KMS-11 (cell line): Measurements from ENCODE around the gene ADGRB2.

Source experiments
- H2AFZ ChIP-seq: fragments of 200-600 bp; sonication (generic); 2 replicates; pipeline ENCODE4 v1.6.1; 2016; ENCODE audit warnings: antibody characterized with exemption, mixed run types, low read depth
- H3K27ac ChIP-seq: fragments of 200-600 bp; sonication (generic); 2 replicates; pipeline ENCODE4 v1.6.1; 2016; ENCODE audit warnings: mild to moderate bottlenecking, mixed run types
- H3K27me3 ChIP-seq: fragments of 200-600 bp; sonication (generic); 2 replicates; pipeline ENCODE4 v1.6.1; 2017; ENCODE audit warnings: mild to moderate bottlenecking, low read depth, mixed run types, moderate library complexity; ENCODE audit not compliant: insufficient read depth
- H3K36me3 ChIP-seq: fragments of 200-600 bp; sonication (generic); 2 replicates; pipeline ENCODE4 v1.6.1; 2017; ENCODE audit warnings: mild to moderate bottlenecking, mixed run types; ENCODE audit not compliant: insufficient read depth
- H3K4me1 ChIP-seq: fragments of 200-600 bp; sonication (generic); 2 replicates; pipeline ENCODE4 v1.6.1; 2016; ENCODE audit warnings: mild to moderate bottlenecking, low read depth, mixed run types; ENCODE audit not compliant: poor library complexity, severe bottlenecking
- H3K4me2 ChIP-seq: fragments of 200-600 bp; sonication (generic); 2 replicates; pipeline ENCODE4 v1.7.0; 2016; ENCODE audit warnings: mild to moderate bottlenecking, mixed run types
- H3K4me3 ChIP-seq: fragments of 200-600 bp; sonication (generic); IDR thresholded peaks from 2 replicates; pipeline ENCODE4 v1.6.1; 2017; ENCODE audit warnings: low read depth, low read length, mixed read lengths; ENCODE audit not compliant: insufficient read depth
- H3K79me2 ChIP-seq: fragments of 200-600 bp; sonication (generic); 2 replicates; pipeline ENCODE4 v1.6.1; 2016; ENCODE audit warnings: low read depth, mixed run types; ENCODE audit not compliant: insufficient read depth
- H3K9ac ChIP-seq: fragments of 200-600 bp; sonication (generic); 2 replicates; pipeline ENCODE4 v1.6.1; 2016; ENCODE audit warnings: mild to moderate bottlenecking, mixed run types
- H4K20me1 ChIP-seq: fragments of 200-600 bp; sonication (generic); 2 replicates; pipeline ENCODE4 v1.6.1; 2016; ENCODE audit warnings: mild to moderate bottlenecking, mixed run types; ENCODE audit not compliant: insufficient read depth
- CTCF ChIP-seq: fragments of 200-600 bp; sonication (generic); conservative IDR thresholded peaks from 2 replicates; pipeline ENCODE4 v1.6.1; 2017; ENCODE audit warnings: low read depth, mild to moderate bottlenecking, antibody characterized with exemption, low read length, moderate library complexity, mixed read lengths

The ADGRB2 gene

GRCh38 chr1:31690921-31691320, 73.2 kb downstream of the ADGRB2 start:
- Histone ChIP-seq H3K36me3 (no peaks in the 10 kb centered on the region), H2AFZ (no peak overlapping the region), H3K27me3 (peaks cover 54% of the 10 kb centered on the region; the same call in 1 of the 2 replicates), H3K9ac (no peak overlapping the region), H3K4me2 (no peak overlapping the region), H3K79me2 (no peaks in the 10 kb centered on the region), H3K27ac (no peak overlapping the region), H3K4me3 (no peak overlapping the region), H3K4me1 (no peaks in the 10 kb centered on the region), H4K20me1 (no peaks in the 10 kb centered on the region)
- no peak for TF ChIP-seq CTCF

GRCh38 chr1:31689854-31690253, 74.3 kb downstream of the ADGRB2 start:
- no peaks in the 10 kb centered on the region for H3K79me2 ChIP-seq
- TF ChIP-seq CTCF: no peak
- no peaks in the 10 kb centered on the region for H4K20me1 ChIP-seq
- H2AFZ ChIP-seq: no peak overlapping the region
- H3K27me3 ChIP-seq: peaks cover 65% of the 10 kb centered on the region
- no peak overlapping the region for H3K27ac ChIP-seq
- no peaks in the 10 kb centered on the region for H3K4me1 ChIP-seq
- H3K4me3 ChIP-seq: no peak overlapping the region
- H3K4me2 ChIP-seq: no peak overlapping the region
- H3K9ac ChIP-seq: no peak overlapping the region
- H3K36me3 ChIP-seq: no peaks in the 10 kb centered on the region

- peaks cover 70% of the 10 kb centered on the region for H3K27me3 ChIP-seq
These were observed 74.8 kb downstream of the ADGRB2 start for GRCh38 chr1:31689379-31689778.

GRCh38 chr1:31688233-31688918, 75.8 kb downstream of the ADGRB2 start:
- no peaks in the 10 kb centered on the region for H3K4me1 ChIP-seq
- H3K79me2 ChIP-seq: no peaks in the 10 kb centered on the region
- no peaks in the 10 kb centered on the region for H4K20me1 ChIP-seq
- no peak for TF ChIP-seq CTCF
- no peak overlapping the region for H3K4me3 ChIP-seq
- peaks cover 73% of the 10 kb centered on the region for H3K27me3 ChIP-seq
- no peak overlapping the region for H3K4me2 ChIP-seq
- H3K27ac ChIP-seq: no peak overlapping the region
- no peak overlapping the region for H2AFZ ChIP-seq
- no peaks in the 10 kb centered on the region for H3K36me3 ChIP-seq
- no peak overlapping the region for H3K9ac ChIP-seq

More at GRCh38 chr1:31689379-31689778, 74.8 kb downstream of the ADGRB2 start:
- H3K36me3 ChIP-seq: no peaks in the 10 kb centered on the region
- H3K79me2 ChIP-seq: no peaks in the 10 kb centered on the region
- no peak overlapping the region for H3K9ac ChIP-seq
- no peak overlapping the region for H3K4me3 ChIP-seq
- H3K4me1 ChIP-seq: no peaks in the 10 kb centered on the region
- H3K4me2 ChIP-seq: no peak overlapping the region
- no peak overlapping the region for H3K27ac ChIP-seq
- H2AFZ ChIP-seq: no peak overlapping the region
- no peaks in the 10 kb centered on the region for H4K20me1 ChIP-seq
- TF ChIP-seq CTCF: no peak
